Spleen (tissue), 11 donors: ENCODE data around the gene ZNF680. TPM values are rescaled to one million over a fixed set of nuclear protein-coding genes. Genes with fewer than 3 reads are reported as not detected.
"Not testable (repeated sequence)": the region's sequence is repeated elsewhere in the genome, so short reads cannot be mapped to it uniquely, and the experiment has no call there.

Experiments used
- DNase-seq: peaks from one replicate; pipeline ENCODE4 v3.0.0-alpha.2; 2020
- H3K27ac ChIP-seq, 8 donors: fragments of 200-600 bp; sonication (generic) in 7 of 8; 1 replicate in 4 of 8; 2 replicates in 4 of 8; pipeline versions ENCODE4 v1.5.0 to v1.8.0; 2016 to 2021; ENCODE audit warnings: inconsistent platforms in 4 of 8, mild to moderate bottlenecking in 4 of 8, moderate library complexity in 1 of 8
- H3K27me3 ChIP-seq, 7 donors: fragments of 200-600 bp; sonication (generic) in 6 of 7; replicated peaks in 1 of 7; 1 replicate in 4 of 7; 2 replicates in 3 of 7; pipeline versions ENCODE4 v1.5.0 to v1.8.0; 2016 to 2021; ENCODE audit warnings: inconsistent platforms in 3 of 7, mild to moderate bottlenecking in 1 of 7
- H3K36me3 ChIP-seq, 6 donors: fragments of 200-600 bp; sonication (generic) in 5 of 6; 1 replicate in 4 of 6; 2 replicates in 2 of 6; pipeline versions ENCODE4 v1.5.0 to v1.8.0; 2016 to 2021; ENCODE audit warnings: inconsistent platforms in 2 of 6
- H3K4me1 ChIP-seq, 6 donors: fragments of 200-600 bp; sonication (generic) in 5 of 6; 1 replicate in 3 of 6; 2 replicates in 3 of 6; pipeline versions ENCODE4 v1.5.0 to v1.8.0; 2016 to 2021; ENCODE audit warnings: inconsistent platforms in 3 of 6
- H3K4me3 ChIP-seq, 8 donors: fragments of 200-600 bp; sonication (generic) in 7 of 8; 1 replicate in 4 of 8; 2 replicates in 4 of 8; pipeline versions ENCODE4 v1.5.0 to v1.8.0; 2016 to 2021; ENCODE audit warnings: inconsistent platforms in 4 of 8, mild to moderate bottlenecking in 4 of 8, moderate library complexity in 2 of 8
- H3K9me3 ChIP-seq, 8 donors: fragments of 200-600 bp; sonication (generic) in 7 of 8; 1 replicate in 4 of 8; 2 replicates in 4 of 8; pipeline versions ENCODE4 v1.5.0 to v1.8.0; 2016 to 2021; ENCODE audit warnings: inconsistent platforms in 4 of 8
- POLR2A ChIP-seq, 3 donors: fragments of 450-650 bp; IDR thresholded peaks; one replicate each; pipeline ENCODE4 v1.5.1; 2017; ENCODE audit warnings: antibody characterized with exemption in 3 of 3, mild to moderate bottlenecking in 1 of 3
- POLR2AphosphoS5 ChIP-seq, 3 donors: sonication (generic); formaldehyde crosslinking; IDR thresholded peaks; one replicate each; pipeline ENCODE4 v1.5.1; 2017; ENCODE audit warnings: antibody characterized with exemption in 3 of 3
- WGBS, 5 donors: extraction: QIAGEN DNeasy Blood & Tissue Kit in 3 of 5; methylation state at CpG; one replicate each; pipeline versions ENCODE4 v1.1.5 to v1.1.7; 2013 to 2018; 5-methylcytosine and 5-hydroxymethylcytosine counted together
- intact Hi-C: fragments of 100-400 bp; cut with DNase I; formaldehyde crosslinking; loops from one replicate; pipeline ENCODE4 v1.15.0; 2023; ENCODE audit warnings: low total_unique reads
- polyA plus RNA-seq, 3 donors: library from polyadenylated mRNA; stranded (reverse); fragments of 200-250 nt; gene quantifications; one replicate each; pipeline ENCODE4 v1.2.1, GENCODE V29; 2013
- total RNA-seq, 7 donors: library from RNA; depleted of rRNA in 3 of 7; stranded (reverse); fragments of >200 nt in 3 of 7; fragmentation: NEBNext Ultra II Directional in 4 of 7; extraction: Animal tissue kit (Norgen Biotek cat#: 25700) in 4 of 7; gene quantifications; one replicate each; pipeline versions ENCODE4 v1.1.0 to v1.2.1, GENCODE V29; 2016 to 2021
- TF ChIP-seq, protein P1 (sequence below), 11 experiments: fragments of 200-600 bp in 7 of 11; fragments of 450-650 bp in 4 of 11; sonication (generic) in 4 of 11; IDR thresholded peaks in 8 of 11; conservative IDR thresholded peaks in 3 of 11; 1 replicate in 7 of 11; 2 replicates in 4 of 11; pipeline versions ENCODE4 v1.4.0 to v1.8.0; 2016 to 2021; ENCODE audit warnings: antibody characterized with exemption in 11 of 11, inconsistent platforms in 4 of 11, mild to moderate bottlenecking in 1 of 11
- donor health status: healthy with polysubstance abuse.
- donor health status: DM: no; HTN: no; CAD: no; lungs with moderate emphysema.
- donor health status: DM: no; HTN: no; CAD: no.
- donor health status: Bipolar disorder and iron deficiency.
- donor health status: healthy.
- donor health status: DM: no; HTN: no; CAD: no.
- donor health status: DM: yes; HTN: yes; CAD: no.

Gene ZNF680
- total and polyA plus RNA-seq, 10 donors = 5.0 to 47.8 (median 23.5) TPM

DNA sequence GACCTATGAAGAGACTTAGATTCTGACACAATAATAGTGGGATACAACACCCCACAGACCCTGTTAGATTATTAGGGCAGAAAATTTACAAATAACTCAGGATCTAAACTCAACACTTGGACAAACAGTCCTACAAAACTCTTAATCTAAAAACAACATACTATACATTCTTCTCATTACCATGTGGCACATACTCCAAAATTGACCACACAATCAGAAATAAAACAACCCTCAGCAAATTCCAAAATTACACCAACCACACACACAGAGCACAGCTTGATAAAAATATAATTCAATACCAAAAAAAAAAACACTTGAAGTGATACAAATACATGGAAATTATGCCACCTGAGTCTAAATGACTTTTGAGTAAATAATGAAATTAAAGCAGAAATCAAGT, 7.8 kb downstream of the ZNF680 start:
- H3K4me1 ChIP-seq = peaks cover 2 to 26% (median 18%) of the 10 kb centered on the region in 6 donors
- DNase-seq = no peak
- TF ChIP-seq, protein P1, sequence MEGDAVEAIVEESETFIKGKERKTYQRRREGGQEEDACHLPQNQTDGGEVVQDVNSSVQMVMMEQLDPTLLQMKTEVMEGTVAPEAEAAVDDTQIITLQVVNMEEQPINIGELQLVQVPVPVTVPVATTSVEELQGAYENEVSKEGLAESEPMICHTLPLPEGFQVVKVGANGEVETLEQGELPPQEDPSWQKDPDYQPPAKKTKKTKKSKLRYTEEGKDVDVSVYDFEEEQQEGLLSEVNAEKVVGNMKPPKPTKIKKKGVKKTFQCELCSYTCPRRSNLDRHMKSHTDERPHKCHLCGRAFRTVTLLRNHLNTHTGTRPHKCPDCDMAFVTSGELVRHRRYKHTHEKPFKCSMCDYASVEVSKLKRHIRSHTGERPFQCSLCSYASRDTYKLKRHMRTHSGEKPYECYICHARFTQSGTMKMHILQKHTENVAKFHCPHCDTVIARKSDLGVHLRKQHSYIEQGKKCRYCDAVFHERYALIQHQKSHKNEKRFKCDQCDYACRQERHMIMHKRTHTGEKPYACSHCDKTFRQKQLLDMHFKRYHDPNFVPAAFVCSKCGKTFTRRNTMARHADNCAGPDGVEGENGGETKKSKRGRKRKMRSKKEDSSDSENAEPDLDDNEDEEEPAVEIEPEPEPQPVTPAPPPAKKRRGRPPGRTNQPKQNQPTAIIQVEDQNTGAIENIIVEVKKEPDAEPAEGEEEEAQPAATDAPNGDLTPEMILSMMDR (IDR thresholded peaks at IDR 0.05 in 8 of 11, conservative IDR thresholded peaks at IDR 0.05 in 3 of 11) = no peak
- TF ChIP-seq POLR2A (IDR thresholded peaks at IDR 0.05) = no peak
- TF ChIP-seq POLR2AphosphoS5 (IDR thresholded peaks at IDR 0.05) = no peak
- peaks cover 0 to 57% (median 16%) of the 10 kb centered on the region in 6 donors for H3K36me3 ChIP-seq
- peaks cover 3 to 85% (median 56%) of the 10 kb centered on the region in 8 donors for H3K9me3 ChIP-seq
- no peak overlapping the region for H3K27ac ChIP-seq
- intact Hi-C loops = loop anchor here (5.0 kb wide), 1 partner anchor 233 kb away; no protein-coding TSS in a partner anchor
- H3K27me3 ChIP-seq = no peaks in the 10 kb centered on the region
- no peak overlapping the region for H3K4me3 ChIP-seq

DNA sequence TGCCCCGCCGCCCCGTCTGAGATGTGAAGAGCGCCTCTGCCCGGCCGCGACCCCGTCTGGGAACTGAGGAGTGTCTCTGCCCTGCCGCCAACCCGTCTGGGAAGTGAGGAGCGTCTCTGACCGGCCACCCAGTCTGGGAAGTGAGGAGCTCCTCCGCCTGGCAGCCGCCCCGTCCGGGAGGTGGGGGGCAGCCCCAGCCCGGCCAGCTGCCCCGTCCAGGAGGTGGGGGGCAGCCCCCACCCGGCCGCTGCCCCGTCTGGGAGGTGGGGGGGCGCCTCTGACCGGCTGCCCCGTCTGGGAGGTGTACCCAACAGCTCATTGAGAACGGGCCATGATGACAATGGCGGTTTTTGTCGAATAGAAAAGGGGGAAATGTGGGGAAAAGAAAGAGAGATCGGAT, 8.7 kb downstream of the ZNF680 start:
- H3K27me3 ChIP-seq, DNase-seq, H3K4me3 ChIP-seq, intact Hi-C loops, H3K27ac ChIP-seq: not testable (repeated sequence)
- peaks cover 3 to 90% (median 61%) of the 10 kb centered on the region in 8 donors for H3K9me3 ChIP-seq
- H3K4me1 ChIP-seq = peaks cover 0 to 17% (median 10%) of the 10 kb centered on the region in 6 donors
- 92 to 96% (median 93%) methylated on average over 9 to 27 of the region's 28 CpGs for WGBS, 5 donors
- H3K36me3 ChIP-seq = peaks cover 0 to 58% (median 21%) of the 10 kb centered on the region in 6 donors

DNA sequence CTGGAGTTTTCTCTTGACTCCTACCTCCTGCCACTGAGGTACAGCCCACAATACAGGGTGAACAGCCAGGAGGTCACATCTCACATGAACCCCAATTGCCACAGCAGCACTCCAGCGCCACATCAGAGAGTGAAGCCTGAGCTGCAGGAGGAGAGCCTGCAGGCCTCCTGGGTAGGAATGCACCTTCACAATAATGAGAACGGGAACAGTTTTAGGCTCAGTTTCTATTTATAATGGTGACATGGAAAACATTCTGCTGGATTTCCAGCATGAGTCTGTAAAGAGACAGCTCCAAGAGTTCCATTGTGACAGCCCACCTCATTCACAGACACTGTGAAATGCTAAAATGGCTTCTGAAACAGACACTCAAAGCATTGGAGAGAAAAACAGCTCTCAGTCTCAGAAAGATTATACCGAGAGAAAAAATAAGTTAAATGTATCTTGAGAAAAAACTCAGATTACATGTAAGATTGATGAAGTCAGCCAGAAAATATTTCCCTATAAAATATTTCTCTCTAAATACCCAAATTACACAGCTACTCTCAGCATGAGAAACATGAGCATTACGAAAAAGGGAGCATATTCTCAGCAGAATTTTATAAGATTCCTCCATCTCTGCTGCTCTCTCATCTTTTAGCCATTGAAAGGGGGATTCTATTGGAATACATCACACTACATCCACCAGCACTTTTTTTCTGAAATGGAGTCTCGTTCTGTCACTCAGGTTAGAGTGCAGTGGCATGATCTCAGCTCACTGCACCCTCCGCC, 11.3 kb downstream of the ZNF680 start:
- TF ChIP-seq, protein P1 (IDR thresholded peaks at IDR 0.05 in 8 of 11, conservative IDR thresholded peaks at IDR 0.05 in 3 of 11) = no peak
- TF ChIP-seq POLR2AphosphoS5 (IDR thresholded peaks at IDR 0.05) (no peak), POLR2A (IDR thresholded peaks at IDR 0.05) (no peak)
- Histone ChIP-seq H3K27me3 (no peaks in the 10 kb centered on the region), H3K4me3 (no peak overlapping the region), H3K9me3 (peaks cover 3 to 93% (median 62%) of the 10 kb centered on the region in 8 donors), H3K4me1 (no peaks in the 10 kb centered on the region), H3K27ac (no peak overlapping the region), H3K36me3 (peaks cover 0 to 64% (median 21%) of the 10 kb centered on the region in 6 donors)
- intact Hi-C loops = no loop called here
- 78 to 92% (median 79%) methylated on average over 6 of the region's 6 CpGs for WGBS, 5 donors
- DNase-seq = no peak

DNA sequence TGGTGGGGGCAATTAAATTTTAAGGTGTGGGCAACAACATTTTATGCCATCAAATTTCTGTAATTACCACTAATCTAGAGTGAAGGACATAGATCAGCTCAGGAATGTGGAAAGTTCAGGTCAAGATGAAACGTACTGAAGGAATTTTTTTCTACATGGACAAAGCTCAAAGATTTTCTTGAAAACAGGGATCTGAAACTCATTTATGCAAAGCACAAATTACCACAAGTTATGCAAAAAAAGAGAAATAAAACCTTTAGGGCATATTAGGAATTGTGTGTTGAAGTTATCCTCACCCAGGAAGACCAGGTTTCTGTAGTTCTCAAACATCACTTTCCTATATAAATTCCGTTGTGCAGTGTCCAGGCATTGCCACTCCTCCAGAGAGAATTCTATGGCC, 18.9 kb downstream of the ZNF680 start:
- Histone ChIP-seq H3K27ac (no peak overlapping the region), H3K4me1 (no peaks in the 10 kb centered on the region), H3K4me3 (no peak overlapping the region), H3K27me3 (no peaks in the 10 kb centered on the region), H3K9me3 (peaks cover 0 to 85% (median 34%) of the 10 kb centered on the region in 8 donors), H3K36me3 (peaks cover 0 to 91% (median 33%) of the 10 kb centered on the region in 6 donors)
- intact Hi-C loops = no loop called here
- TF ChIP-seq, protein P1 (IDR thresholded peaks at IDR 0.05 in 8 of 11, conservative IDR thresholded peaks at IDR 0.05 in 3 of 11) = no peak
- TF ChIP-seq POLR2AphosphoS5 (IDR thresholded peaks at IDR 0.05) = no peak
- TF ChIP-seq POLR2A (IDR thresholded peaks at IDR 0.05) = no peak
- 66 to 84% (median 76%) methylated on average over 2 of the region's 2 CpGs for WGBS, 5 donors
- DNase-seq = no peak
